ENCODE data around the gene BACE1-AS. TPM values are rescaled to one million over a fixed set of nuclear protein-coding genes. Genes with fewer than 3 reads are reported as not detected.
"Not testable (repeated sequence)": the region's sequence is repeated elsewhere in the genome, so short reads cannot be mapped to it uniquely, and the experiment has no call there.

Gene BACE1-AS
- total RNA-seq (2014; rRNA removed; shearing (Covaris generic)), result 1.7 and 6.8 TPM in 2 replicates

DNA sequence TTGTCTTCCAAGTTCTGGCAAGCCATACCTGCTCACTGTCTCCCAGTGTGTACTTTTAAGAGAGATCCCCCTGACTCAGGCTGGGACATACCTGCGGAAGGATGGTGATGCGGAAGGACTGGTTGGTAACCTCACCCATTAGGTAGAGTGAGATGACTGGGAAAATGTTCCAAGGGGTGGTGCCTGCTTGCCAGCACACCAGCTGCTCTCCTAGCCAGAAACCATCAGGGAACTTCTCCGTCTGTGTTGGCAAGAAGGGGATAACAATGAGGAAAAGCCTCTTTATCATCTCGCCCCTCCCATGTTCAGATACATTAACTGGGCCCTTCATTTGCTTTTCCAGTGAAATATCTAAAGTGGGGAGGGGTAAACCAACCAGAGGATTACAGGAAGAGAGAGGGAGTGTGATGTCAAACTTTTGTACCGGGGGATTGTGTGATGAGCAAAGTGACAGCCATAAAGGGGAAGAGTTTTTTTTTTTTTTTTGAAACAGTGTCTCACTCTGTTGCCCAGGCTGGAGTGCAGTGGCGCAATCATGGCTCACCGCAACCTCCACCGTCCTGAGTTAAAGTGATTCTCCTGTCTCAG lies at the start of gene BACE1-AS:
Gene BACE1-AS (plus strand): TSS at position 538 of the 588 bp plus-strand sequence.
- DNase-seq (ENCODE audit: low read depth), result no peak

DNA sequence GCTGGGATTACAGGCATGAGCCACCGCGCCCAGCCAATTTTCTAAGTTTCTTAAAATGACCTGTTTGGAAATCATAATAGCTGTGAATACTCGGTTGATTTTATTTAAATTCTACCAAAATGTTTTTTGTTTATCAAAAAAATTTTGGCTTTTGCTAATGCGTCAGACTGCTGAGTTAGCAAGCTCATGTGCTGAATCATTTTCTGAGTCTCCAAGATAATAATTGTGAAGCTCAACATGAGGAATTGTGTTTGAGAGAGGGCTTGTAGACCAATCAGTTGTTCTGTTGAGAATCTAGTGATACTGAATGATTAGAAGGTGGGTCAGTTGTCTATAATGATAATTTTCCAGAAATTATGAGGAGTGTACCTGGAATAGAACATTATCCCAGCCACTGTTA lies 42.8 kb upstream of the BACE1-AS start:
- DNase-seq (ENCODE audit: low read depth), result no peak

- no peak for DNase-seq (ENCODE audit: low read depth)
Observed at GRCh38 chr11:117249571-117249970, 41.6 kb upstream of the BACE1-AS start.

DNA sequence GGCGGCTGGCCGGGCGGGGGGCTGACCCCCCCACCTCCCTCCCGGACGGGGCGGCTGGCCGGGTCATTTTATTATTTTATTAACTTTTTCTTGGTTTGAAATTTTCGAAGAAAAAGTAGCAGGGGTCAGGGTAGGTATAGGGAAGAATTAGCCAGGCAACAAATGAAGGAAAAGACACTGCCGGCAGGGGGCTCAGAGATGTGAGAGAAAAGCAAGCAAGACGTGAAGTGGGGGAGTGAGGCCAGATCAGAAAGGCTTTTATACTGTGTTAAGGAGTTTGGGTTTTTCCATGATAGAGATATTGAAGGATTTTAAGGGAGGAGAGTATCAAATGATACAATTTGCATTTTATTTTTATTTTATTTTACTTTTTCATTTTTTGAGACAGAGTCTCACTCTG lies 39.6 kb upstream of the BACE1-AS start:
- no peak for DNase-seq (ENCODE audit: low read depth)

GRCh38 chr11:117255966-117256365 lies 35.2 kb upstream of the BACE1-AS start:
- DNase-seq (ENCODE audit: low read depth), result no peak

GRCh38 chr11:117256573-117256972 lies 34.6 kb upstream of the BACE1-AS start:
- peak; percentile 27 for DNase-seq (ENCODE audit: low read depth)

GRCh38 chr11:117258576-117258975 lies 32.6 kb upstream of the BACE1-AS start:
- no peak for DNase-seq (ENCODE audit: low read depth)

DNA sequence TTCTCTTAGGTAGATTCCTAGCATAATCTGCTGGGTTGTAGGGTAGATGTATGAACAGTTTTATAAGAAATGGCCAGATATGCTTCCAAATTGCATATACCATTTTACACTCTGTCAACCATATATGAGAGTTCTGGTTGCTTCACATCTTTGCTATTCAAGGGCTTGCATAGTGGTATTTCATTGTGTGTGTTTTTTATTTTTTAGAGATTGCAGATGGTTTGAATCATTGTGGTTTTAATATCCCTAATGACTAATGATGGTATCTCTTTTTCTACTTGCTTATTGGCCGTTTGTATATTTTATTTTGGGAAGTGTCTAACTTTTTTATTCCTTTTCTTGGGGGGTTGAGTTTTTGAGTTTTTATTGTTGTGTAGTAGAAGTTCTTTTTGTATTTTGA lies 31.7 kb upstream of the BACE1-AS start:
- peak; percentile 18 for DNase-seq (ENCODE audit: low read depth)

GRCh38 chr11:117264624-117265323 lies 26.4 kb upstream of the BACE1-AS start:
- not testable (repeated sequence) for DNase-seq (ENCODE audit: low read depth)

DNA sequence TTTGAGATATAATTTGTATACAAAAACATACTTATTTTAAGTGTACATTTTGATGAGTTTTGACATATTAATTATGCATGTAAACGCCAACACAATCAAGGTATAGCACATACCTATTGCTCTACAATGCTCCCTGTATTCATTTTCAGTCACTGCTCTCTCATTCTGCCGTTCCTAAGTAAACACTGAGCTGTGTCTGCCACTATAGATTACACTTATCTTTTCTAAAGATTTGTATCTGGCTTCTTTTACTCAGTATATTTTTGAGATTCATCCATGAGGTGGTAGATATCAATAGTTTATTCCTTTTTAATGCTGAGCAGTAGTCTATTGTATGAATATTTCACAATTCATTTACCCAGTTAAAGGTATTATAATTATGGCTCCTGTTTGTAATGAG lies 25.4 kb upstream of the BACE1-AS start:
- DNase-seq (ENCODE audit: low read depth), result no peak

- DNase-seq (ENCODE audit: low read depth), result no peak
Observed at GRCh38 chr11:117269856-117270255, 21.3 kb upstream of the BACE1-AS start.

DNA sequence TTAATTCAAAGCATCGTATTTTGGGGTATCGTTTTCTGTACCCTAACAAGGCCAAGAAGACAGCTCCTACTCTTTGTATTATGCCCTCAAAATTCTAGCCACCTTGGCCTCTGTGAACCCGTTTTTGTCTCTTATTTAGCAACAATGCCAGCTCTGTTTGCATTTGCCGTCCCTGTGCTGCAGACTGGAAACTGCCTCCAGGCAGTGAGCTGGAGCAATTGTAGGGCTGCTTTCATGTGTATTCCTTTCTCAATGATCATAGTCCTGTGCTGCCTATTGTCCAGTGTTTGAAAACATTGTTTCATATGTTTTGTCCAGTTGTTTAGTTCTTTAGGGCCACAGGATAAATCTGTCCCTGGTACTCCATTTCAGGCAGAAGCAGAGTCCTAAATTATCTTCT lies 19.9 kb upstream of the BACE1-AS start:
- DNase-seq (ENCODE audit: low read depth), result no peak

GRCh38 chr11:117272175-117272574 lies 19.0 kb upstream of the BACE1-AS start:
- not testable (repeated sequence) for DNase-seq (ENCODE audit: low read depth)

DNA sequence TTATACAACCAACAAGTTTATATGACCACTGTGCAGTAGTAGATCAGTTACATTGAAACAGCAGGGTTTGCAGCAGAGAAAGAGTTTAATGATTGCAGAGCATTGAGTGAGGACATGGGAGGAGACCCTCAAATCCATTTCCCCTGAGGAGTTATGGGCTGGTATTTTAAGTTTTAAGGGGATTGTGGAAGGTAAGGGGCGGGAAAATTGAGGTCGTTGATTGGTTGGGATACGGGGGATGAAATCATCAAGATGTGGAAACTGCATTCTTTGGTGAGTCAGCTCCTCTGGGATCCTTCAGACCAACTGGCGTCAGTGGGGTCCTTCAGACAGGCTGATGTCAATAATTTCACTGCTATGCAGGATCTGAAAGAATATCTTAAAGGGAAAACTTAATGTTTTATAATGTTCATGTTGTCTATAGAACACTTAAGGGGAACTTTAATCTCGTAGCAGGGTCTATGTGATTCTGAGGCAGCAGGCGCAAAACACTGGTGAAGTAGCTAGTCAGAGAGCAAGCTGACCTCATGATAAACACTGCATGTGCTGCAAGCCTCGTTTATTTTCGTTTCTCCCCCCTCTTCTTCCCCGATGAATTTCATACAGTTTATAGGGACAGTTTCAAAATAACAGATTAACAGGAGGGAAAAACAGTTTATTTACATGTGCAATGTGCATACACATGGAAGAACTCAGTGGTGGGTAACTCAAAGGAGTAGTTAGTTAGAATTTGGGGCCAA lies 17.4 kb upstream of the BACE1-AS start:
- DNase-seq (ENCODE audit: low read depth), result peak; percentile 75

GRCh38 chr11:117278347-117278746 lies 12.8 kb upstream of the BACE1-AS start:
- DNase-seq (ENCODE audit: low read depth), result no peak

DNA sequence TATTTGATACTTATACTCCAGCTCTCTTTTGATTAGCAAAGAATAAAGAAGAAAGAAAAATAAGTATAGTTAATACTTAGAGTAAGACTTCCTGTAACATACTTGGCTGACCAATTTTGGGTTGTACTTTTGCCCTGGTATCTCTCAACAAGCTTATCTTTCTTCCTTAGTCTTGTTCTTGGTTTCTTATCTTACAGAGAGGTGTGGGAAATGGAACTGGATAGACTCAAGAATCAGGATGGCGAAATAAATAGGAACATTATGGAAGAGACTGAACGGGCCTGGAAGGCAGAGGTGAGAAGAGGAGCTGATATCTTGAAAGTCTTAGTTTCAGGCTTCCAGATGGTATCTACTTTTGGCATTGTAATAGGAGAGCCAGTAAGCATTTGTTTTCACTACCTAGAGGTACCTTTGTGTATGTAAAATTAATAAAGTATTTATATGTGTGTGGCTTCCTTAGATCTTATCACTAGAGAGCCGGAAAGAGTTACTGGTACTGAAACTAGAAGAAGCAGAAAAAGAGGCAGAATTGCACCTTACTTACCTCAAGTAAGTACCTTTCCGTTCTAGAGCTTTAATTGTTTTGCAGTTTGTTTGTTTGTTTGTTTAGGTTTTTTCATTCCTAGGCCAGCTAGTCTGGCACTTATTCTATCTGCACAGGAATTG lies 11.3 kb upstream of the BACE1-AS start:
- no peak for DNase-seq (ENCODE audit: low read depth)

- DNase-seq (ENCODE audit: low read depth), result peak; percentile 98
Observed at GRCh38 chr11:117281159-117281558, 10.0 kb upstream of the BACE1-AS start.

- DNase-seq (ENCODE audit: low read depth), result no peak
Observed at GRCh38 chr11:117281869-117282268, 9.3 kb upstream of the BACE1-AS start.

- no peak for DNase-seq (ENCODE audit: low read depth)
Observed at GRCh38 chr11:117282956-117283355, 8.2 kb upstream of the BACE1-AS start.

DNA sequence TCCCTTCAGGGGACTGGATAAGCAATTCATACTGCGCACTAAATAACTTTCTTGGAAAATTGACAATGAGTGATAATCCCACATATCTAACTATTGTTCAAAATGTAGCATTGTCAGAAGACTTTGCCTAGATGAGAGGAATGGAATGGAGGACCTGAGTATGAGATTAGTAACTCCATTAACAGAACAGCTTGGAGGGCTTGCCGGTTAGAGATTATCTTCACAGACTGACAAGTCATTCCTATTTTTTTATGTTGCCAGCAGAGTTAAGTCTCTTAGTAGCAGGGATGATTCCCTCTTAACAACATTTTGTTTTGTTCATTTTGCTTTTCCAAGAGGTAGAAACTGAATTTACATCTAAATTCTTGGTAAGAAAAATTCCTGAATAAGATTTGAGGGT lies 7.1 kb upstream of the BACE1-AS start:
- no peak for DNase-seq (ENCODE audit: low read depth)

GRCh38 chr11:117286588-117286987 lies 4.6 kb upstream of the BACE1-AS start:
- no peak for DNase-seq (ENCODE audit: low read depth)

DNA sequence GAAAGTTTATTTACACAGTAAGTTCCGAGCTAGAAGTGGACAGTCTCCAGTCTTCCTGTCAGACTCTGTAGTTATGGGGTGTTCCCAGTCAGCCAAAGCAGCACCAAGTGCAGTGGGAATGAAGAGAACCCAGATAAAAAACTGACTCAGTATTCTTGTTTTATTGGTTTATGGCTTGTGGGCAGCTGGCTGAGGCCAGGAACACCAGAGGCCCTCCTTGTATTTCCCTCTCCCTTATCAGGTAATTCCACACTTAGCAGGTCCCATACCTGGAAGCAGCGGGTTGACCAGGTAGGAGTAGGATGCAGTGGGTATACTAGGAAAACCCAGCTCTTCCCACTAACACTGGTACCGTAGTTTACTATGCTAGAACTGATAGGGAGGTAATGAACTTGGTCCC lies 3.5 kb upstream of the BACE1-AS start:
- DNase-seq (ENCODE audit: low read depth), result no peak

Measured in RPMI7951 (cell line).